CD4-positive, alpha-beta T cell treated with Interleukin-17A for 1 hour (primary cell): ENCODE results near the gene TEX14.
A peak's percentile ranks its signal among the peaks of the same experiment; 100 is the strongest.
"Not testable (repeated sequence)": the region's sequence is repeated elsewhere in the genome, so short reads cannot be mapped to it uniquely, and the experiment has no call there.

Experiments used
- DNase-seq: peaks from one replicate; pipeline ENCODE4 v3.0.0-alpha.2; 2020

TEX14 gene

GRCh38 chr17:58691701-58692238 lies at the start of gene TEX14:
TSS of gene TEX14 (minus strand) at chr17:58692045. CDS start at chr17:58652001, 40,044 bp downstream.
- DNase-seq = no peak

GRCh38 chr17:58741121-58741625 lies 49.3 kb upstream of the TEX14 start:
- DNase-seq = no peak

DNA sequence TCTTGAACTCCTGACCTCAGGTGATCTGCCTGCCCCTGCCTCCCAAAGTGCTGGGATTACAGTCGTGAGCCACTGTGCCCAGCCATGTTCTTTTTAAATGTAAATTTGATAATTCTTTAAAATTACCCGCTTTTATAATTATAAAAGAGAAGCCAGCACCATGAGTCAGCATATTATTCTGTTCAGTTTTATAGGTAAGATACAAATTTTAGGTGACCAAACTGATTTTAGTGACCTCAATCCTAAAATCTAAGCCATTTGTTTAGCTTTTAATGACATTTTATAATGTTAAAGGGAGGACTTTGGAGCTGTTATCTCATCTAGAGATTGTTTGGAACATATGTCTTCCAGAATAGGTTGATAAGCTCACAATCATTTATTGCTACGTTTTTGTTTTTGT lies 43.0 kb upstream of the TEX14 start:
- no peak for DNase-seq

DNA sequence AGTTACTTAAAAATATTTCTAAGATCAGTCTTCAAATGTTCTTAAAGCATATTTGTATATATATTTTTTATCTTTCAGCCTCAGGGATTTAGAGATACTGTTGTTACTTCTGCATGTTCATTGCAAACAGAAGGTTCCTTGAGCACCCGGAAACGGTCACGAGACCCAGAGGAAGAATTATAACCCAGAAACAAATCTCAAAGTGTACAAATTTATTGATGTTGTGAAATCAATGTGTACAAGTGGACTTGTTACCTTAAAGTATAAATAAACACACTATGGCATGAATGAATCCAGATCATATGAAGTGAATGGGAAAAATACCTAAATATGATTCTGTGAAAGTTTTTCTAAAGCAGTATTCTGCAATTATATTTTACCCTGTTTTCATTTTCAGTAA lies 42.2 kb upstream of the TEX14 start:
- DNase-seq = no peak

- no peak for DNase-seq
Observed at GRCh38 chr17:58730937-58731336, 39.1 kb upstream of the TEX14 start.

DNA sequence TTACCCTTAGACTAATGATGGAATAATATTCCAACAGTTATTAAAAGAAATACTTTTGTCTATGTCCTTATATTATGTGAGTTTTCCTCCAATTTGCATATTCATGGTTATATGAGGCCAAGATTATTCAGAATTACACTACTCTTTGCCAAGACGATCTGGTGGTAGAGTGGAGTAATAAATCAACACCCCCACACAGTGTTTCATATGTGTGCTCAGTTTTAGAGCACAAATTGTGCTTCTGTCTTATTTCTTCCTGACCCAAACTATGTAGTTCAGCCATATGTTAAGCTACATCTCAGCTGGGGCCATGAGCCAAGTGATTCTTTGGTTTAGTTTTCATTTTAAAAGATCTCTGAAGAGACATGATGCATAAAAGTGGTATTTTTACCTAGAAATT lies 37.0 kb upstream of the TEX14 start:
- DNase-seq = no peak

DNA sequence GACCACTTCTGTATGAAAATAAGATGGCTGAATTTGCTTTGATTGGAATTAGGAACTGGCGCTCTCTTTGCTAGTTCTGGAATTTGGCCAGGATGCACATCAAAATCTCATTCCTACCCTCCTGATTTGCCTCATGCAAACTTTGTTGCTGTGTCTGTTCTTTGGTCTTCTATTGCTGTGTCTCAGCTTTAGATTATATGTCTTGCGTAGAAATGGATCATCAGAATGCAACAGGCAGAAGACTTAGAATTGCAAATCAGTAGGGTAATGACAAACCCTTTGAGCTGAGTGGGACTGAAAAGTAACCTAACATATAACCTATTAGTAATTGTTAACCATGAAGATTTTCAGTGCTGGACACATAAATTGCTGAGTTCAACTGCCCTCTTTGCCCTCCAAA lies 30.9 kb upstream of the TEX14 start:
- DNase-seq = no peak

GRCh38 chr17:58722274-58722673 lies 30.4 kb upstream of the TEX14 start:
- no peak for DNase-seq

- DNase-seq = peak; percentile 62
Observed at GRCh38 chr17:58710948-58711552, 19.2 kb upstream of the TEX14 start.

- DNase-seq = no peak
Observed at GRCh38 chr17:58706351-58707140, 14.7 kb upstream of the TEX14 start.

- DNase-seq = no peak
Observed at GRCh38 chr17:58703916-58704286, 12.1 kb upstream of the TEX14 start.

- no peak for DNase-seq
Observed at GRCh38 chr17:58703137-58703915, 11.5 kb upstream of the TEX14 start.

DNA sequence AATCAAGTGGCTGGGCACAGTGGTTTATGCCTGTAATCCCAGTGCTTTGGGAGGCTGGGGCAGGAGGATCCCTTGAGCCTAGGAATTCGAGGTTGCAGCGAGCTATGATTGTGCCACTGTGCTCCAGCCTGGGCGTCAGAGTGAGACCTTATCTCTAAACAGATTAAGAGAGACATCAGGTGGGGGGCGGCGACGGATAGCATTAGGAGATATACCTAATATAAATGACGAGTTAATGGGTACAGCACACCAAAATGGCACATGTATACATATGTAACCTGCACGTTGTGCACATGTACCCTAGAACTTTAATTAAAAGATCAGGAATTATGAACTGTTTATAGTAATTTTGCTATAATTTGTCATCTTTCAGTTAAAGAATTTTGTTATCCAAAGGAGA lies 10.9 kb upstream of the TEX14 start:
- no peak for DNase-seq

DNA sequence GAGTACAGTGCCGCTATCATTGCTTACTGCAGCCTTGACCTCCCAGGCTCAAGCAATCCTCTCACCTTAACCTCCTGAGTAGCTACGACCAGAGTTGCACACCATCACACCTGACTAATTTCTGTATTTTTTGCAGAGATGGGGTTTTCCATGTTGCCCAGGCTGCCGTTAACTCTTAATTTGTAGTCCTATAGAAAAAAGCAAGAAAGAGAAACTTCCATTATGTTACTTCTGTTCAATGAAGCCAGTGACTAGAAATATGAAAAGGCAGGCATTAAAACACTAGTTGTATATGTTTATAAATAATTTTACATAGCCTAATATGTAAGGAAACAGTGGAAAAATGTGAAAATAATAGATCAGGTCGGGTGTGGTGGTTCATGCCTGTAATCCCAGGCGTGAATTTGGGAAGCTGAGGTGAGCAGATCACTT lies 10.2 kb upstream of the TEX14 start:
- no peak for DNase-seq

- no peak for DNase-seq
Observed at GRCh38 chr17:58699771-58700170, 7.9 kb upstream of the TEX14 start.

DNA sequence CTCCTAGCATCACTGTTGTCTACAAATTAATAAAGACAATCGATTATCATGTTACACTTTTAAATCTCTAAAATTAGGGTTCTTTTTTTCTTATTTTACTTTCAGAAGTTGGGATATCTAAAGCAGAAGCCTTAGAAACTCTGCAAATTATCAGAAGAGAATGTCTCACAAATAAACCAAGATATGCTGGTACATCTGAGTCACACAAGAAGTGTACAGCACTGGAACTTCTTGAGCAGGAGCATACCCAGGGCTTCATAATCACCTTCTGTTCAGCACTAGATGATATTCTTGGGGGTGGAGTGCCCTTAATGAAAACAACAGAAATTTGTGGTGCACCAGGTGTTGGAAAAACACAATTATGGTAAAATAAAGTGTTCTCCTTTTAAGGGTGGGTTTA lies 3.0 kb upstream of the TEX14 start:
- DNase-seq = no peak

- no peak for DNase-seq
Observed at GRCh38 chr17:58694302-58694701, 2.5 kb upstream of the TEX14 start.

- no peak for DNase-seq
Observed at GRCh38 chr17:58693751-58694150, 1.9 kb upstream of the TEX14 start.

- no peak for DNase-seq
Observed at GRCh38 chr17:58693208-58693607, 1.4 kb upstream of the TEX14 start.

DNA sequence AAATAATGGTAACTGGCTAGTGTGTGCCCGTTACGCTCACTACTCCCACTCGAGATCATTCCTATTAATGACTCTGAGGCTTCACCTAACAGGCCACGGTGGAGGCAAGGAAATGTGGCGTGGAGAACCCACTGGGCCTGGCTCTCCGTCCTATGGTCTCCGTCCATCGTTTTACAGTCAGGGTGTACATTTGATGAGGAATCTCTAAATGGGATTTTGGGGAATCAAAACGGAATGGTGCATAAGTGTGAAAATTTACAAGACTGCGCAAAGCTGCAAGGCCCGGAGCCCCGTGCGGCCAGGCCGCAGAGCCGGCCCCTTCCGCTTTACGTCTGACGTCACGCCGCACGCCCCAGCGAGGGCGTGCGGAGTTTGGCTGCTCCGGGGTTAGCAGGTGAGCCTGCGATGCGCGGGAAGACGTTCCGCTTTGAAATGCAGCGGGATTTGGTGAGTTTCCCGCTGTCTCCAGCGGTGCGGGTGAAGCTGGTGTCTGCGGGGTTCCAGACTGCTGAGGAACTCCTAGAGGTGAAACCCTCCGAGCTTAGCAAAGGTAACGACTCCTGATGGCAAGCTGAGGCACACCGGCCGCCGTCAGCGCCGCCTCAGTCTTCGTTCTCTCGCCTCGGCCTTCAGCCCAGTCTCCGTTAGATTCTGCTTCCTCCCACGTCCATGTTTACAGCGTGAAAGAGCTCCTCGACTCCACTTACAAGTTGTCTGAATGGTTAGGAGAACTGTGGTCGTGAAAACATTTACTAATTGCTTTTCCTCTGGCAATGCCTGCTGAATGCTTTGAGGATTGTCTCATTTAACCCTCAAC lies 602 bp upstream of the TEX14 start, which contains the start of gene RAD51C:
TSS of gene RAD51C (plus strand) at position 364 of the 817 bp plus-strand sequence. CDS start at position 406, 42 bp downstream.
- peak; percentile 87 for DNase-seq

DNA sequence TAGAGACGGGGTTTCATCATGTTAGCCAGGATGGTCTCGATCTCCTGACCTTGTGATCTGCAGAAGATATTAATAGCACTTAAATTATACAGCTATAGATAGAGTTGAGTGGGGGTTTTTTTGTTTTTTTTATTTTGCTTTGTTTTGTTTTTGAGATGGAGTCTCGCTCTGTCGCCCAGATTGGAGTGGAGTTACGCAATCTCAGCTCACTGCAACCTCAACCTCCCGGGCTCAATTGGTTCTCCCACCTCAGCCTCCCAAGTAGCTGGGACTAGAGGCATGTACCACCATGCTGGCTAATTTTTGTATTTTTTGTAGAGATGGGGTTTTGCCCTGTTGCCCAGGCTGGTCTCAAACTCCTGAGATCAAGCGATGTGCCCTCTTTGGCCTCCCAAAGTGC lies 1.8 kb downstream of the TEX14 start:
- DNase-seq = not testable (repeated sequence)

DNA sequence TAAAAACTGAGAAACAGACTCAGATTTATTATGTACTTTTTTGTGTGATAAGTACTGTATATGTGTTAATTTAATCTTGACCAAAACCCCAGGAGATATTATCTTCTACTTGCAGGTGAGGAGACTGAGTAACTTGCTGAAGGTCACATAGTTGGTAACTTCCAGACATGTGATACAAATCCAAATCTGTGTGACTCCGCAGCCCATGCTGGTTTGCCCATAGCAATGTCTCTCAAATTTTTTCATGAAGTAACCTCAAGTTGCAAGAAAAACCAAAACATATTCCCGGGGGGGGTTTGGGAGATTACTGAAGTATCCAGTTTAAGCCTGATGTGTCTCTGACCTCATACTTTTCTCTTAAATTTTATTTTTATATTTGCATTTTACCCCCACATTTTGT lies 3.3 kb downstream of the TEX14 start:
- DNase-seq = no peak
